H9 (cell line): ENCODE measurements around the gene ALOX5AP. TPM values are rescaled to one million over a fixed set of nuclear protein-coding genes. Genes with fewer than 3 reads are reported as not detected.

Experiments used
- DNase-seq: peaks from one replicate; pipeline ENCODE4 v3.0.0-alpha.2; 2017
- H2AFZ ChIP-seq: one replicate; pipeline ENCODE4 v1.6.1; 2013; ENCODE audit warnings: mild to moderate bottlenecking, low read length, control low read depth, moderate library complexity
- H2AK5ac ChIP-seq: 2 replicates; pipeline ENCODE4 v1.6.1; 2013; ENCODE audit warnings: low read length, control low read depth, mixed read lengths; ENCODE audit not compliant: insufficient read length
- H2BK120ac ChIP-seq: one replicate; pipeline ENCODE4 v1.6.1; 2013; ENCODE audit warnings: low read depth, mild to moderate bottlenecking, low read length, control low read depth, inconsistent platforms; ENCODE audit not compliant: poor library complexity, severe bottlenecking
- H2BK12ac ChIP-seq: 2 replicates; pipeline ENCODE4 v1.6.1; 2013; ENCODE audit warnings: low read length, control low read depth, mixed read lengths, low read depth; ENCODE audit not compliant: insufficient read length
- H2BK15ac ChIP-seq: 2 replicates; pipeline ENCODE4 v1.6.1; 2013; ENCODE audit warnings: low read depth, low read length, control low read depth
- H2BK20ac ChIP-seq: one replicate; pipeline ENCODE4 v1.6.1; 2013; ENCODE audit warnings: low read depth, mild to moderate bottlenecking, low read length, control low read depth, inconsistent platforms; ENCODE audit not compliant: poor library complexity, severe bottlenecking
- H2BK5ac ChIP-seq: 2 replicates; pipeline ENCODE4 v1.6.1; 2013; ENCODE audit warnings: low read length, control low read depth, mixed read lengths; ENCODE audit not compliant: insufficient read length
- H3K14ac ChIP-seq: 2 replicates; pipeline ENCODE4 v1.6.1; 2013; ENCODE audit warnings: low read length, control low read depth; ENCODE audit not compliant: insufficient read depth
- H3K18ac ChIP-seq: 2 replicates; pipeline ENCODE4 v1.6.1; 2013; ENCODE audit warnings: low read depth, mild to moderate bottlenecking, mixed read lengths, low read length, control low read depth; ENCODE audit not compliant: insufficient read length
- H3K23ac ChIP-seq: 2 replicates; pipeline ENCODE4 v1.6.1; 2013; ENCODE audit warnings: low read length, control low read depth, mixed read lengths, low read depth; ENCODE audit not compliant: insufficient read length
- H3K23me2 ChIP-seq: 2 replicates; pipeline ENCODE4 v1.6.1; 2013; ENCODE audit warnings: low read depth, mild to moderate bottlenecking, mixed read lengths, low read length, control low read depth; ENCODE audit not compliant: insufficient read length, poor library complexity, severe bottlenecking
- H3K27ac ChIP-seq: 2 replicates; pipeline ENCODE4 v1.5.1; 2013; ENCODE audit warnings: low read length, control low read depth, mixed read lengths, low read depth; ENCODE audit not compliant: insufficient read length
- H3K27me3 ChIP-seq: 2 replicates; pipeline ENCODE4 v1.6.1; 2013; ENCODE audit warnings: low read length, control low read depth, inconsistent platforms; ENCODE audit not compliant: insufficient read depth
- H3K4ac ChIP-seq: 2 replicates; pipeline ENCODE4 v1.6.1; 2013; ENCODE audit warnings: low read depth, mild to moderate bottlenecking, control low read depth, inconsistent platforms, low read length, moderate library complexity
- H3K4me1 ChIP-seq: 2 replicates; pipeline ENCODE4 v1.6.1; 2013; ENCODE audit warnings: low read length, control low read depth, inconsistent platforms; ENCODE audit not compliant: insufficient read depth
- H3K4me2 ChIP-seq: 2 replicates; pipeline ENCODE4 v1.6.1; 2013; ENCODE audit warnings: low read length, control low read depth, mixed read lengths; ENCODE audit not compliant: insufficient read length, insufficient read depth
- H3K56ac ChIP-seq: 2 replicates; pipeline ENCODE4 v1.6.1; 2013; ENCODE audit warnings: low read depth, mild to moderate bottlenecking, mixed read lengths, low read length, control low read depth; ENCODE audit not compliant: insufficient read length
- H3K79me1 ChIP-seq: 2 replicates; pipeline ENCODE4 v1.6.1; 2013; ENCODE audit warnings: low read depth, mild to moderate bottlenecking, moderate library complexity, low read length, control low read depth, inconsistent platforms; ENCODE audit not compliant: insufficient read depth, poor library complexity, severe bottlenecking
- H3K79me2 ChIP-seq: 2 replicates; pipeline ENCODE4 v1.6.1; 2013; ENCODE audit warnings: low read length, control low read depth, inconsistent platforms; ENCODE audit not compliant: insufficient read depth
- H3K9ac ChIP-seq: 2 replicates; pipeline ENCODE4 v1.6.1; 2013; ENCODE audit warnings: low read length, control low read depth, mixed read lengths; ENCODE audit not compliant: insufficient read length; ENCODE audit errors: extremely low read depth
- H3K9me3 ChIP-seq: one replicate; pipeline ENCODE4 v1.6.1; 2013; ENCODE audit warnings: low read depth, low read length, inconsistent platforms; ENCODE audit not compliant: control insufficient read depth
- H3T11ph ChIP-seq: one replicate; pipeline ENCODE4 v1.6.1; 2013; ENCODE audit warnings: mild to moderate bottlenecking, low read length, control low read depth, inconsistent platforms
- H4K20me1 ChIP-seq: one replicate; pipeline ENCODE4 v1.6.1; 2013; ENCODE audit not compliant: control insufficient read depth, insufficient read length, insufficient read depth
- H4K5ac ChIP-seq: 2 replicates; pipeline ENCODE4 v1.6.1; 2013; ENCODE audit warnings: low read depth, mild to moderate bottlenecking, mixed read lengths, low read length, control low read depth; ENCODE audit not compliant: insufficient read length
- H4K8ac ChIP-seq: replicated peaks from 2 replicates; pipeline ENCODE4 v1.6.1; 2013; ENCODE audit warnings: low read length, control low read depth, mixed read lengths, low read depth; ENCODE audit not compliant: insufficient read length
- H4K91ac ChIP-seq: 2 replicates; pipeline ENCODE4 v1.6.1; 2013; ENCODE audit warnings: low read depth, mild to moderate bottlenecking, moderate library complexity, mixed read lengths, low read length, control low read depth; ENCODE audit not compliant: insufficient read length
- H3K27ac Mint-ChIP-seq, 3 experiments: 2 replicates in 2 of 3; 3 replicates in 1 of 3; pipeline ENCODE4 v1.8.0; 2020 to 2021; ENCODE audit warnings: mixed read lengths in 3 of 3, mild to moderate bottlenecking in 1 of 3, moderate library complexity in 1 of 3
- H3K27me3 Mint-ChIP-seq: 2 replicates; pipeline ENCODE4 v1.8.0; 2021; ENCODE audit warnings: low read depth, mild to moderate bottlenecking, moderate library complexity, mixed read lengths
- H3K36me3 Mint-ChIP-seq, 3 experiments: 2 replicates in 2 of 3; 3 replicates in 1 of 3; pipeline ENCODE4 v1.8.0; 2020 to 2021; ENCODE audit warnings: low read depth in 3 of 3, mixed read lengths in 3 of 3; ENCODE audit not compliant: insufficient read depth in 1 of 3
- H3K4me1 Mint-ChIP-seq, 2 experiments: 2 replicates each; pipeline ENCODE4 v1.8.0; 2020; ENCODE audit warnings: mixed read lengths in 2 of 2
- H3K4me3 Mint-ChIP-seq, 2 experiments: 2 replicates in 1 of 2; 3 replicates in 1 of 2; pipeline ENCODE4 v1.8.0; 2020 to 2021; ENCODE audit warnings: mild to moderate bottlenecking in 2 of 2, mixed read lengths in 2 of 2, moderate library complexity in 1 of 2
- H3K9me3 Mint-ChIP-seq, 2 experiments: 2 replicates in 1 of 2; 3 replicates in 1 of 2; pipeline ENCODE4 v1.8.0; 2020; ENCODE audit warnings: mild to moderate bottlenecking in 2 of 2, mixed read lengths in 2 of 2, moderate library complexity in 1 of 2
- WGBS: extraction: QIAGEN DNeasy Blood & Tissue Kit; methylation state at CpG from one replicate; pipeline ENCODE4 v1.1.7; 2013; ENCODE audit warnings: missing lambda C conversion rate, low lambda C conversion rate, mixed read lengths; ENCODE audit not compliant: insufficient read length; ENCODE audit errors: extremely low coverage; 5-methylcytosine and 5-hydroxymethylcytosine counted together
- total RNA-seq: library from RNA; stranded (reverse); gene quantifications from 2 replicates; pipeline ENCODE4 v1.2.1, GENCODE V29; 2021
- TF ChIP-seq, protein P1 (sequence below): fragments of 200-600 bp; sonication (generic); conservative IDR thresholded peaks from 3 replicates; pipeline ENCODE4 v1.8.0; 2021; ENCODE audit warnings: antibody characterized with exemption, mild to moderate bottlenecking

The ALOX5AP gene
- total RNA-seq, 1 experiment from 2014 or later = not detected

- Histone ChIP-seq H3K27me3 (no peaks in the 10 kb centered on the region), H2AFZ (no peak overlapping the region), H4K5ac (no peak overlapping the region), H4K20me1 (no peaks in the 10 kb centered on the region), H3K4me2 (no peak overlapping the region), H3K56ac (no peak overlapping the region), H4K91ac (no peak overlapping the region), H3K23ac (no peak overlapping the region), H2AK5ac (no peak overlapping the region), H3T11ph (no peak overlapping the region), H3K79me1 (no peaks in the 10 kb centered on the region), H2BK15ac (no peak overlapping the region), H3K79me2 (no peaks in the 10 kb centered on the region), H3K14ac (no peak overlapping the region), H3K9me3 (no peaks in the 10 kb centered on the region), H3K4me1 (no peaks in the 10 kb centered on the region), H3K27ac (no peak overlapping the region), H2BK120ac (no peak overlapping the region), H2BK20ac (no peak overlapping the region), H3K4ac (no peak overlapping the region), H3K23me2 (no peaks in the 10 kb centered on the region), H2BK12ac (no peak overlapping the region), H2BK5ac (no peak overlapping the region), H4K8ac (no peak overlapping the region), H3K18ac (no peak overlapping the region), H3K9ac (no peak overlapping the region)
- Mint-ChIP-seq H3K27me3 (no peaks in the 10 kb centered on the region), H3K4me3 (no peak overlapping the region), H3K9me3 (no peaks in the 10 kb centered on the region), H3K4me1 (0 out of 4 replicates have a peak, but pooled peaks cover 0 to under 1% of the 10 kb centered on the region in 2 experiments), H3K36me3 (no peaks in the 10 kb centered on the region), H3K27ac (no peak overlapping the region)
- no peak for DNase-seq
- WGBS = no CpG with 5 or more reads among the region's 4 CpGs
- TF ChIP-seq, protein P1, sequence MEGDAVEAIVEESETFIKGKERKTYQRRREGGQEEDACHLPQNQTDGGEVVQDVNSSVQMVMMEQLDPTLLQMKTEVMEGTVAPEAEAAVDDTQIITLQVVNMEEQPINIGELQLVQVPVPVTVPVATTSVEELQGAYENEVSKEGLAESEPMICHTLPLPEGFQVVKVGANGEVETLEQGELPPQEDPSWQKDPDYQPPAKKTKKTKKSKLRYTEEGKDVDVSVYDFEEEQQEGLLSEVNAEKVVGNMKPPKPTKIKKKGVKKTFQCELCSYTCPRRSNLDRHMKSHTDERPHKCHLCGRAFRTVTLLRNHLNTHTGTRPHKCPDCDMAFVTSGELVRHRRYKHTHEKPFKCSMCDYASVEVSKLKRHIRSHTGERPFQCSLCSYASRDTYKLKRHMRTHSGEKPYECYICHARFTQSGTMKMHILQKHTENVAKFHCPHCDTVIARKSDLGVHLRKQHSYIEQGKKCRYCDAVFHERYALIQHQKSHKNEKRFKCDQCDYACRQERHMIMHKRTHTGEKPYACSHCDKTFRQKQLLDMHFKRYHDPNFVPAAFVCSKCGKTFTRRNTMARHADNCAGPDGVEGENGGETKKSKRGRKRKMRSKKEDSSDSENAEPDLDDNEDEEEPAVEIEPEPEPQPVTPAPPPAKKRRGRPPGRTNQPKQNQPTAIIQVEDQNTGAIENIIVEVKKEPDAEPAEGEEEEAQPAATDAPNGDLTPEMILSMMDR = no peak
These were observed 24.0 kb upstream of the ALOX5AP start for GRCh38 chr13:30711375-30711774.
